Stimulated activated CD8-positive, alpha-beta memory T cell treated with anti-CD3 and anti-CD28 coated beads, Interleukin-12 subunit alpha, Interleukin-12 subunit beta, amount 100 ng/mL, for 24 hours (primary cell): ENCODE measurements around the gene DYRK1A.

ENCODE experiments used
- DNase-seq: peaks from one replicate; pipeline ENCODE4 v3.0.0-alpha.2; 2020; ENCODE audit errors: extremely low read depth

The DYRK1A gene

GRCh38 chr21:37365517-37366481 lies 774 bp upstream of the DYRK1A start:
- DNase-seq, result peak; percentile 30

- no peak for DNase-seq
Observed at GRCh38 chr21:37367336-37367702, 746 bp downstream of the DYRK1A start.

GRCh38 chr21:37367703-37368540 lies 1.3 kb downstream of the DYRK1A start:
- DNase-seq, result no peak

- no peak for DNase-seq
Observed at GRCh38 chr21:37368541-37369279, 2.1 kb downstream of the DYRK1A start.

- no peak for DNase-seq
Observed at GRCh38 chr21:37369307-37369854, 2.8 kb downstream of the DYRK1A start.

- no peak for DNase-seq
Observed at GRCh38 chr21:37370152-37371040, 3.8 kb downstream of the DYRK1A start.

GRCh38 chr21:37371041-37371397 lies 4.4 kb downstream of the DYRK1A start:
- no peak for DNase-seq

- no peak for DNase-seq
Observed at GRCh38 chr21:37372127-37372731, 5.7 kb downstream of the DYRK1A start.

GRCh38 chr21:37372951-37373350 lies 6.4 kb downstream of the DYRK1A start:
- DNase-seq, result no peak

GRCh38 chr21:37373539-37373938 lies 7.0 kb downstream of the DYRK1A start:
- DNase-seq, result no peak

GRCh38 chr21:37374027-37374426 lies 7.5 kb downstream of the DYRK1A start:
- DNase-seq, result no peak

- DNase-seq, result no peak
Observed at GRCh38 chr21:37375866-37376574, 9.4 kb downstream of the DYRK1A start.

- DNase-seq, result no peak
Observed at GRCh38 chr21:37378700-37379139, 12.1 kb downstream of the DYRK1A start.

- no peak for DNase-seq
Observed at GRCh38 chr21:37380349-37381323, 14.1 kb downstream of the DYRK1A start.

- no peak for DNase-seq
Observed at GRCh38 chr21:37381883-37382585, 15.5 kb downstream of the DYRK1A start.

- no peak for DNase-seq
Observed at GRCh38 chr21:37383086-37383485, 16.5 kb downstream of the DYRK1A start.

- DNase-seq, result no peak
Observed at GRCh38 chr21:37383784-37384311, 17.3 kb downstream of the DYRK1A start.
